HG02610 (cell line): Measurements from ENCODE around the gene RASSF4.

Experiments used
- ATAC-seq: cut with Tn5 transposase; IDR thresholded peaks from one replicate; pipeline ENCODE4 v1.9.1; 2021; ENCODE audit warnings: mild to moderate bottlenecking, moderate library complexity; ENCODE audit not compliant: unreplicated experiment

The RASSF4 gene

DNA sequence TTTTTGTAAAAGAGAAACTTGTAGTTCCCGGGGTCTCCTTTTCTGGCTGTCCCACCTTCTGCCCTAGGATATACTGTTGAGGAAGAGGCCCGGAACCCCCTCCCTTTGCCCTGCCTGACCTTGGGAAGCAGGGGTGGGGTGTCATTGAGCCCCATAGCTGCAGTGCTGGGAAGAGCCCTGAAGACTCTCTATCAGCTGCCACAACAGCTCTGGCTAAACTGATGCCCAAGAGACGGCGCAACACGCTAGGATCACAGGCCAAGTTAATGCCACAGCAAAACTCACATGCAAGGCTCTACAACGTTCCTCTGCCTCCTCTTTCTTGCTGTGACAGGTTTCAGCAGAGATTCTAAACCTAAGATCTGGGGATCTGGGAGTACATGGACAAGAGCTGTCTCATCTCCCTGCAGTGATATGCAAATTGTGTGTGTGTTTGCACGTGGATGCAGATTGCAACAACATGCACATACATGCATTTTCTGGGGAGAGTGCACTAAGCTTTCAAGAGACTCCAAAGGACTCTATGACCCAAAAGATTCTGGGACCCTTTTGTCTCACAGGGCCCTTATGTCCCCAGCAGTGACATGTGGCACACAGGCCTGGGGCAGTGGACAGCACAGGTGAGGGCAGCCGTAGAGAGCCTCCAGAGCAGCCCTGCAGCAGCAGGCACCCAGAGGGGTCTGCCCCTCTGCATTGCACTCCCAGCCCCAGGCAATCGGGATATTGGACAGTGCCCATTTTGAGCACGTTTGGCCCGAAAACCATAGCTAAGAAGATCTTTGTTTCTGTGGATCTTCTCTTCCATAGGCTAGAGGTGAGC is 2.5 kb downstream of the RASSF4 start:
- ATAC-seq, result no peak

DNA sequence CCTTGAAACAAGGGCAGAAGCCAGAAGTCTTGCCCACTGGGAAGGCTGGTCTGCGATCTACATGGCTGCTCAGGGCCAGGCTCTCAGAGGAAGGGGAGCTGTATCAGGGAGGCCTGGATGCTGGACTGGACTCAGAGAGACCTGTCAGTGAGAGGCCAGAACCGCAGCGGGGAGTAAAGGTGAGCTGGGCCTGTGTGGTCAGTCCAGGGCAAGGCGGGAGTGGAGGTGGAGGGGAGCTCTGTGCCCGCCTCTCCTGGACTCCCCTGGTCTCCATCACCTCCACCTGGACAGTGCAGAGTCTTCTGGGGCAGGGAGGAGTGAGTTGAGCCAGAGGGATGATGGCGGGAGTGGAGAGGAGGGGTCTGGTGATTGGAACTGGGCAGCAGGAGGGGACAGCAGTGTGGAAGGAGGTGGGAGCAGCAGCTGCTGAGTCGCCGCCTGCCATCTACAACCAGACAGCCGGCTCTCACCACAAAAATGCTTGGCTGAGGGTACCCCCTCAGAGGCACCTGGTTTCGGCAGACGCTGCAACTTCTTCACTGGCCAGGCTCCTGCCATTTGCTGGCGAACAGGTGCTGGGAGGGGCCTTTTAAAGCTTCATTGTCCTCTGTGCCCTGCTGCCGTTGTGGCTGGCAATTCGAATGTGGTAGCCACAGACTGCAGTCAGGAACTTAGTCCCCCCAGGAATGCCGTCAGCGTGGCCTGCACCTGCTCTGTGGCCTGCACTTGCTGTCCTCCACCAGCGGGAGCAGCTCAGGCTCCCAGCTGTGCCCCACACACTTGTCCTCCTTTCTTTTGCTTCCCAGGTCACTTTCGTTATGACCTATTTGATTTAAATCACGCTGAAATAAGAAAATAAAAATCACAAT is 3.5 kb downstream of the RASSF4 start:
- no peak for ATAC-seq

DNA sequence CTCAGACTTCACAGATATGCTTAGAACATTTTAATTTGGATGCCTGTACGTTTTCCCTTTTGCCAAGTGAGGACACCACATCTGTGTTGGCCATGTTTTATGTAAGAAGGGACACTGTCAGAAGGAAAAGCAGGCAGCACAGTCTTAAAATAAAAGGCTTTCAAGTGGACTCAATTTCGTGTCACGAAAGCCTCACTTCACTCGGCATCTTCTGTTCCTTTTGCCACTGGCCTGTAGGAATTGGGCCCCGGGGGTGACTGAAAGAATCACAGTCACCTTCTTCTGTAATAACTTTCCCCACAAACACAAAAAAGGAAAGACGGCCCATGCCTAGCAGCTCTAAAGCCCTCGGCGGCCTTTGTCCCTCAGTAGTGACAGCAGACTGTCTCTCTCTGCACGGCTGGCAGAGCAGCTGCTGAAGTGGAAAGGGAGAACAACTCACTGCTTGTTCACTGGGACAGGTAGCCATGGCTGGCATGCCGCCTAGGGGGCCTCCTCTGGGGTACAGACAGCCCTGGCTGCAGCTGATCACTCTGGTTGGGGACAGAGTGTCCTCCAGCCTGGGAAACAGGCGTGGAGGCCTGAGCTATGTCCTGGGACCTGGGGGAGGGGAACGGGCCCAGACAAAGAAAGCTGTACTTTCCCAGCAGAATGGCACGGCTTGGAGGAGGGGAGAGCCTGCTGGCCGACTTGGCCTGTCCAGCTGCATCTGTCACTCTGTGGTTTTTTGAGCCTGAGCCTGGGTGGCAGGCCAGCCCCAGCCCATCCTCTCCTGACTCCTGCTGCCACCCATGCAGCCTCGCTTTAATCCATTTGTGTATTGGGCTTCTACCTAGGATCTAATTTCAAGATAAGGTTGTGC is 4.4 kb downstream of the RASSF4 start:
- no peak for ATAC-seq

DNA sequence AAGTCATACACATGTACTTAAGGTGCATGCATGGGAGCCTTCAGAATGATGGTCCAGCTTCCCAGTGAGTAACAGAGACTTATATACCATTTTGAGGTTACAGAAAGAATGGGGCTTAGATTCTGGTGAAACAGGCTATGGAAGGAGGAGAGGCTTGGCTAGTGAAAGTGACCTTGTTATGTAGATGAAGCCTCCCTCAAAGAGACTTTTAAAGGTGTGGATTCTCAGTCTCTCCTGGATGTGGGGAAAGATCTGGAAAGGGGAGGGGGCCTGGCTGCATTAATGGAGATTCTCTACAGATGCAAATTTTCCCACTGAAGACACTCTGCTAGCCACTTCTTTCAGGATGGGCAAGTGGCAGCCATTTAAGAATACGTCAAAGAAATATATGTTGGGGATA is 5.5 kb downstream of the RASSF4 start:
- ATAC-seq, result no peak

- ATAC-seq, result peak; percentile 56
Measured at GRCh38 chr10:44965651-44966097, 6.1 kb downstream of the RASSF4 start.

DNA sequence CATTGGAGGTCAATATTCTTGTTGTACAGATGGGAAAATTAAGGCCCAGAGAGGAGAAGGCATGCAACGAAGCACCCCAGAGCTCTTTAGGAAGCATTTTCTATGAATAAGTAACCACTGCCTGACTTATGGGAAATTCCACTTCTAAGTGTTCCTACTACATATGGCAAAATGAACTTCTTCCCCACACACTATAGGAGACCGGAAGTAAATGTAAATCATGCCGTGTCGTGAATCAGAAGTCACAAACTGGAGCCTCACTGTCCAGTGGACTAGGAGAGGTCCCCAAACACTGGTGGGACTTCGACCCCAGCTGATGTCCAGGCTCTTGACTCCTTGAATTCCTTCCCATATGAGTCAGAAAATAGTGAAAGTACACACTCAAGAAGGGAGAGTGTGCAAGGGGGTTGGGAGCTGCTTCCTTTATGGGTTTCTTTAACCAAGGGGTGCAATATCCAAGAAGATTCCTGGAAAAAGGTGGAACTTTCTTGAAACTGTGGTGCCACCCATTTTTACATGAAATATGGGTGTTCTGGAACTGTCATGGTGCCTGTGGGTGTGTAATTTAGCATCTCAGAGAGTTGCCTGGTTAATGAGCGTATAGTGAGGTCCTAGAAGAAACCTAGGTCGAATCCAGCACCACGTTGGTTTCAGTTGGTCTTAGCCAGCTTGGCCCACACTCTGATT is 6.7 kb downstream of the RASSF4 start:
- ATAC-seq, result peak; percentile 35

- ATAC-seq, result no peak
Measured at GRCh38 chr10:44966816-44967509, 7.4 kb downstream of the RASSF4 start.

GRCh38 chr10:44967616-44968015 is 8.0 kb downstream of the RASSF4 start:
- ATAC-seq, result no peak

- ATAC-seq, result peak; percentile 27
Measured at GRCh38 chr10:44968091-44968490, 8.5 kb downstream of the RASSF4 start.

- no peak for ATAC-seq
Measured at GRCh38 chr10:44968500-44969400, 9.1 kb downstream of the RASSF4 start.

DNA sequence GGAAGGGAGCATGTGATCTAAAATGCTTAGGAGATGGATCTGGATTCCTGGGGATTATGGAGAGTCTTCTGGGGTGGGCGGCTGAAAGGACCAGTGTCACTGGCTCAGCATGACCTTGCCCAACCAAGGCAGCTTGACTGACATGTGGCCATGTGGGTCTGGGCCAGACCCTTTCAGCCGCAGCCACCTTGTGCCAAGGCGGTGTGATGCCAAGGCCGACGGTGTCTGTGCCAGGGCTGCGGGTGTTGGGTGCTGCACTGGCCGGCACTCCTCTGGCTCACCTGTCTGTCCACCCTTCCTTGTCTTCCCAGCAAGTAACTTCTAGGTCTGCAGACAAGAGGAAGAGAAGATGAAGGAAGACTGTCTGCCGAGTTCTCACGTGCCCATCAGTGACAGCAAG is 10.3 kb downstream of the RASSF4 start:
- no peak for ATAC-seq

DNA sequence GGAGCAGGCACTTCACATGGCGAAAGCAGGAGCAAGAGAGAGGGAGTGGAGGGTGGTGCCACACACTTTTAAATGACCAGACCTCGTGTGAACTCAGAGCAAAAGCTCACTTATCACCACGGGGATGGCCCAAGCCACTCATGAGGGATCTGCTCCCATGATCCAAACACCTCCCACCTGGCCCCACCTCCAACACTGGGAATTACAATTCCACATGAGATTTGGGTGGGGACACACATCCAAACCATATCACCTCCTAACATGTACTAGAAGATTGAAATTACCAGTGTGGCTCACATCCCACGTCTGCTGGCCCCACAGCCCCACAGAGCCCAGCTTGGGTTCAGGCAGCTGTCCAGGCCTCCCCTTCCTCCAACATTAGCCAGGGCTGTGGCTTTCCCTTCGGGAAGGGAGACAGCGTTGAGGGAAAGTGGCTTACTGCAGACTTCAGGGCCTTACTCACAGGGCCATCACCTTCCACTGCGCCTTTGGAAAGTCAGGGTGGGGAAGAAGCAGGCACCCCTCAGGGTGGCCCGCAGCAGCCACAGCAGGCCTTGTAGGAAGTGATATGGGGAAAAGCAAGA is 11.3 kb downstream of the RASSF4 start:
- no peak for ATAC-seq

GRCh38 chr10:44971434-44971833 is 11.8 kb downstream of the RASSF4 start:
- no peak for ATAC-seq

DNA sequence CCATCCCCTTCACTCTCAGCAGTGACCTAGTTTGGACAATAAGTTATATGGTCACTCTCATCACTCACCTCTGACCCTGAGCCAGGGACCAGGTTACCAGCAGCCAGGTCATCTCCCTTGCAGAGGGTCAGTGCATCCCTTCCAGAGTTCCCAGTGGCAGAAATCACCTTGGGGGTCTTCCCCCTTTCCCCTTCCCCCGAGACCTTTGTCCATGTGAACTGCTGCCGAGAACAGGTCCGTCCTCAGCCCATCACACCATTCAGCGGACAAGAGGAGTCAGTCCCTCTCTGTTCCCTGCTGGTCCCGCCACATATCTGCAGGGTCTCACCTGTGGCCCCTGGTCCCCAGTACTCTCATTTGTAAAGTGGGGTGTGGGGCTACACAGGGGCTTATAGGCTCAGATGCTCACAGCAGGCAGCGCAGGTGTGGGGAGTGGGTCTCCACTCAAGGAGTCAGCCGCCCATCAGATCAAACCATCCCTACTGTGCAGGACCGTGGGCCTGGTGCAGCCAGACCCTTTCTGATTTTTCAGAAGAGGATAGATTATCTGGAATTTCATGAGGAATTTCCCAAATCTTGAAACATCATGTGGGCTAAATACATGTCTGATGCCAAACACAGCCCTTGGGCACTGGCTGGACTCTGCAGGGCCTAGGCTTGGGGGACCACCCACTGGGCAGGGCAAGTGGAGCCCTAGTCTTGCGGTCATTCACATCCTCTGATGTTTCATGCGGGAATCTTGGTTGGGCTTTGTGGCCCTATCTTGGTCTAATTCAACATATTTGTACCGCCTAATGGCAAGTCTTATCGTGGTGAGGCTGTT is 12.5 kb downstream of the RASSF4 start:
- no peak for ATAC-seq

DNA sequence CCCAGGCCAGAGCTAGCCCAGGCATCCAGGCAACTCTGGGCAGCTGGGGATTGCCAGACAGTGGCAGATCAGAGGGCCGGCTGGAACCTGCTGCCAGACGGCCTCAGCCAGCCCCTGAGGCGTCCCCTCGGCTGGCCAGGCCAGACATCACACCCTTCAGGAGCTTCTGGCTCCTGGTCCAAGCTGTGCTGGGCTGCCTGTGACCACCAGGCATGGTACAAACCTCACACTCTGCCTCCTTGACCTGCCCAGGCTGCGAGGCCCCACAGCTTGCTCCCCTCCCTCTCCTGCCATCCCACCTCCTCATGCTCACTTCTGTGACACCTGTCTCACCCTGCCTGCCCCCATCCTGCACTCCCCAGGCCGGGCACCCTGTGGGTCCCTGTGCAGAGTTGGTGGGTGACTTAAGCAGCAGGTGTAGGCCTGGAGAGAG is 13.3 kb downstream of the RASSF4 start:
- no peak for ATAC-seq

DNA sequence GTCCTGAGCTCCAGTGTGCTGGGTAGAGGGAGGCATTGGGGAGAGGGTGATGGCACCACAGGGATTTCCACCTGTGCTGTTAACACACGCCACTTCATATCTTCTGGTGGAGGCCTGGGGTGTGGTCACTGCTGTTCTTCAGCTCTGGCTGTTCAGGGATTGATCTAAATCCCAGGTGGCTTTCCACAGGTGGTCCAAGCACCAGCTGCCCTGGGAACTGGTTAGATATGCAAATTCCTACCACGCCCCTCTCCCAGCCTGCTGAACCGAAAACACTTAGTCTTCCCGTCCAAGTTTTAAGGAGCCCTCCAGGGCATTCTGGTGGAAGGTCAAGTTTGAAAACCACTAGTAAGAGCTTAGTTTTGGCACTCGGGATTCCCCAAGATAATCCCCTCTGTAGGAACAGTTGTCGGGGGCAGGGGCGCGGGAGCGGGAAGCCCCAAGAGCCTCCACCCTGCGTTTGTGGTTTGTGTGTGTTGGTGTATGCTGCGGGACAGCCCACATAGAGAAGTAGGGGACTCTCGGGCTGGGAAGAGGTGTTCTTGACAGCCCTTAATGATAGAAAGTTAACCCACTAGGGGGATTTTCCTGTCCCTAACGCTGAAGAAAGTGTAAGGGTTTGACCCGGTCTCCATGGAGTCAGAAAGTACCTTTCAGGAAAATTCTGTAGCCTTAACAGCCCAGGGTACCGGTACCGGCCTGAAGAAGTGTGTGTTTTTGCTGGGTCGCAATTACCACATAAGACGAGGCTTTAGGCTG is 13.9 kb downstream of the RASSF4 start:
- peak; percentile 42 for ATAC-seq
